Astrocyte (in vitro differentiated cells and primary cell): ENCODE data around the gene SUFU. TPM values are rescaled to one million over a fixed set of nuclear protein-coding genes. Genes with fewer than 3 reads are reported as not detected.

Experiments
- DNase-seq: peaks from one replicate; pipeline ENCODE4 v3.0.0-alpha.2; 2010; ENCODE audit warnings: low read depth
- FAIRE-seq: peaks from 2 replicates; lab custom pipeline; 2011; peaks lifted over from hg19 to GRCh38; lab: Jason Lieb, UNC
- H2AFZ ChIP-seq: 2 replicates; pipeline ENCODE4 v1.6.0; 2012; ENCODE audit warnings: low read depth, low read length, inconsistent platforms
- H3K27ac ChIP-seq: 2 replicates; pipeline ENCODE4 v1.5.1; 2011; ENCODE audit warnings: low read depth, low read length, inconsistent platforms
- H3K27me3 ChIP-seq: 2 replicates; pipeline ENCODE4 v1.6.0; 2011; ENCODE audit warnings: low read length, inconsistent platforms; ENCODE audit not compliant: insufficient read depth
- H3K36me3 ChIP-seq: 2 replicates; pipeline ENCODE4 v1.5.1; 2011; ENCODE audit warnings: low read length, inconsistent platforms; ENCODE audit not compliant: insufficient read depth
- H3K4me1 ChIP-seq: 2 replicates; pipeline ENCODE4 v1.5.1; 2011; ENCODE audit warnings: low read length, inconsistent platforms; ENCODE audit not compliant: insufficient read depth
- H3K4me2 ChIP-seq: 2 replicates; pipeline ENCODE4 v1.6.0; 2012; ENCODE audit warnings: low read length, inconsistent platforms
- H3K4me3 ChIP-seq: 2 replicates; pipeline ENCODE4 v1.5.1; 2011; ENCODE audit warnings: low read depth, mild to moderate bottlenecking, low read length, inconsistent platforms; ENCODE audit not compliant: insufficient read depth
- H3K79me2 ChIP-seq: 2 replicates; pipeline ENCODE4 v1.6.0; 2012; ENCODE audit warnings: mild to moderate bottlenecking, low read length, inconsistent platforms; ENCODE audit not compliant: insufficient read depth
- H3K9ac ChIP-seq: 2 replicates; pipeline ENCODE4 v1.6.0; 2012; ENCODE audit warnings: mild to moderate bottlenecking, low read length, inconsistent platforms
- H3K9me3 ChIP-seq: 2 replicates; pipeline ENCODE4 v1.5.1; 2012; ENCODE audit warnings: low read depth, mild to moderate bottlenecking, low read length, inconsistent platforms; ENCODE audit not compliant: insufficient read depth
- H4K20me1 ChIP-seq: 2 replicates; pipeline ENCODE4 v1.6.0; 2012; ENCODE audit warnings: low read length, inconsistent platforms; ENCODE audit not compliant: insufficient read depth
- H3K27ac Mint-ChIP-seq: one replicate; pipeline ENCODE4 v1.8.0; 2021; ENCODE audit warnings: mild to moderate bottlenecking, mixed read lengths; ENCODE audit not compliant: unreplicated experiment
- H3K27me3 Mint-ChIP-seq: one replicate; pipeline ENCODE4 v1.8.0; 2021; ENCODE audit warnings: low read depth, mixed read lengths; ENCODE audit not compliant: unreplicated experiment
- H3K36me3 Mint-ChIP-seq: one replicate; pipeline ENCODE4 v1.8.0; 2021; ENCODE audit warnings: low read depth, mixed read lengths; ENCODE audit not compliant: unreplicated experiment
- H3K4me1 Mint-ChIP-seq: one replicate; pipeline ENCODE4 v1.8.0; 2021; ENCODE audit warnings: low read depth, mixed read lengths; ENCODE audit not compliant: unreplicated experiment
- H3K4me3 Mint-ChIP-seq: one replicate; pipeline ENCODE4 v1.8.0; 2021; ENCODE audit warnings: mild to moderate bottlenecking, moderate library complexity, mixed read lengths; ENCODE audit not compliant: unreplicated experiment
- H3K9me3 Mint-ChIP-seq: one replicate; pipeline ENCODE4 v1.8.0; 2021; ENCODE audit warnings: mild to moderate bottlenecking, mixed read lengths; ENCODE audit not compliant: unreplicated experiment
- CTCF ChIP-seq: IDR thresholded peaks from 2 replicates; pipeline ENCODE4 v1.5.1; 2011; ENCODE audit warnings: low read depth, mild to moderate bottlenecking, inconsistent platforms, low read length, moderate library complexity; ENCODE audit not compliant: insufficient read depth
- EZH2 ChIP-seq: IDR thresholded peaks from 2 replicates; pipeline ENCODE4 v1.6.1; 2012; ENCODE audit warnings: mild to moderate bottlenecking, low read length, inconsistent platforms; ENCODE audit not compliant: insufficient read depth
- total RNA-seq: library from RNA; stranded (reverse); gene quantifications from 2 replicates; pipeline ENCODE4 v1.2.1, GENCODE V29; 2021

Gene SUFU
- total RNA-seq, 1 donor from 2014 or later, result 25.8 TPM

DNA sequence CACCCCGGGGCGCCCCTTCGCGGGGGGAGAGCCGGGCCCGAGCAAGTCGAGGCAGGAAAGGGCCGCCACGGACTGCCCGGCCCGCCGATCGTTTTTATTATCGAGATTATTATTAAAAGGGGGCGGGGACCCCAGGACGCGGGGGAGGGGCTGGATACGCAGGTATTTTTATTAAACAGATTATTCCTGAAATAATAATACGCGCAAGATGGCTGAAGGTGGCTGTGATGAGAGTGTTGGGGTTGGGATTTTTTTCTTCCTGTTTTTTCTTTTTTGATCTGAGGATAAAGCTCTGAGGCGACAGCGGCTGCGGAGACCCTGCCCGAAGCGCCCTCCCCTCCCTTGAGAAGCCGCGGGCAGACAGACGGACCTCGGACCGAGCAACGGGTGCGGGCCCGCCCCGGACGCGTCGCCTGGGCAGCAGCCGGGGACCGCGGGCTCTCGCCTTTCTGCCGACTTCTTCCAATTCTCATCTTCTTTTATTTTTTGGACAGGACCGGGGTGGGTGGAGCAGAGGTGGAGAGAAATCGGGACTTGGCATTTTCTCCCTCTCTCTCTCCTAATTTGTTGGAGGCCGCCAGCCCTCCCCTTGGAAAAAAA, 139.1 kb downstream of the SUFU start:
- Mint-ChIP-seq H3K4me1 (peaks cover 13% of the 10 kb centered on the region), H3K27ac (peak overlapping the region; percentile 73), H3K4me3 (peak overlapping the region; percentile 90), H3K36me3 (peaks cover 4% of the 10 kb centered on the region), H3K9me3 (no peaks in the 10 kb centered on the region), H3K27me3 (no peaks in the 10 kb centered on the region)
- H3K9ac ChIP-seq, result peak overlapping the region; percentile 90
- peaks cover 23% of the 10 kb centered on the region for H3K4me1 ChIP-seq
- no peaks in the 10 kb centered on the region for H3K9me3 ChIP-seq
- peaks cover 34% of the 10 kb centered on the region for H4K20me1 ChIP-seq
- H3K4me2 ChIP-seq, result peak overlapping the region; percentile 93
- peak overlapping the region; percentile 77 for H3K4me3 ChIP-seq
- peak overlapping the region; percentile 30 for H2AFZ ChIP-seq
- H3K36me3 ChIP-seq, result no peaks in the 10 kb centered on the region
- TF ChIP-seq EZH2, result no peak
- DNase-seq, result no peak
- H3K27me3 ChIP-seq, result no peaks in the 10 kb centered on the region
- H3K27ac ChIP-seq, result peak overlapping the region; percentile 93
- FAIRE-seq, result no peak
- peaks cover 39% of the 10 kb centered on the region for H3K79me2 ChIP-seq

DNA sequence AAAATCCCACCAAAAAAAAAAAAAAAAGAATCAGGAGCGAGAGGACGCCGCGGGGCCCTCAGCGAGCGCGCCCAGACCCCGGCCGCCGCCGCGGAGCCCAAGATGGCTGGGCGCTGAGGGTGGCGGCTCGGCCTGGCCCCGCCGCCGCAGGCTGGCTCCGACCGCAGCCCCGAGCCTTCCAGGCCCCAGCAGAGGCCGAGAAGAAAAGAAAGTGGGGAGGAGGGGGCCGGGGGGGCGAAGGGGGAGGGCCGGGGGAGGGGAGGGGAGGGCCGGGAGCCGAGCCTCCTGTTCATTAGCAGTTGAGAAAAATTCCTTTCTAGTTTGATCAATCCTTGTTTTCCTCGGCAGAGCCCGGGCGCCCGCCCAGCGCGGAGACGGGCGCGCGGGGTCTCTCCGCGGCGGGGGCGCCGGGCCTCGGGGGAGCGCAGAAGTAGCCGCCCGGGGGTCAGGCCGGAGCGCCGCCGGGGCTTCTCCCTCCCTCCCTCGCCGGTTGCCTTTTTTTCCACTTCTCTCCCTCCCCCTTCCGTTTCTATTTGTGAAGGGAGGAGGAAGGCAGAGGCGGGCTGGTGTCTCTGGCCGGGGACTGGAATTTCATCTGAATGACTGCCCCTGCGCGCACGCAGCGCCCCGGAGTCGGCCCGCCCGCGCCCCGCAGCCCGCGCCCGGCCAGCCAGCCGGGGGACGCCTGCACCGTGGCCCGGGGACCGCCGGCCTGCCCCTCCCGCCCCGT, 139.7 kb downstream of the SUFU start:
- Mint-ChIP-seq H3K9me3 (no peaks in the 10 kb centered on the region), H3K4me1 (peaks cover 18% of the 10 kb centered on the region), H3K27me3 (no peaks in the 10 kb centered on the region), H3K36me3 (peaks cover 4% of the 10 kb centered on the region), H3K27ac (peak overlapping the region; percentile 73), H3K4me3 (peak overlapping the region; percentile 90)
- Histone ChIP-seq H3K9ac (peak overlapping the region; percentile 90), H3K4me2 (peak overlapping the region; percentile 93), H3K79me2 (peaks cover 46% of the 10 kb centered on the region), H3K27me3 (no peaks in the 10 kb centered on the region), H4K20me1 (peaks cover 41% of the 10 kb centered on the region), H3K27ac (peak overlapping the region; percentile 93), H3K36me3 (no peaks in the 10 kb centered on the region), H2AFZ (no peak overlapping the region), H3K4me3 (peak overlapping the region; percentile 86), H3K4me1 (peaks cover 30% of the 10 kb centered on the region), H3K9me3 (no peaks in the 10 kb centered on the region)
- TF ChIP-seq CTCF (no peak), EZH2 (no peak)
- peak; percentile 59 for DNase-seq
- no peak for FAIRE-seq

GRCh38 chr10:102644066-102644645, 140.4 kb downstream of the SUFU start, which contains the start of gene TRIM8:
Gene TRIM8, plus strand, starts transcription at chr10:102644479. Its CDS starts 139 bp downstream, at chr10:102644618.
- Histone ChIP-seq H2AFZ (peak within 1 kb of the TSS; percentile 19), H3K27ac (peak within 1 kb of the TSS; percentile 93), H3K4me3 (peak within 1 kb of the TSS; percentile 86), H4K20me1 (peaks cover 48% of the 10 kb centered on the region), H3K4me2 (peak within 1 kb of the TSS; percentile 93), H3K9me3 (no peaks in the 10 kb centered on the region), H3K36me3 (no peaks in the 10 kb centered on the region), H3K9ac (peak within 1 kb of the TSS; percentile 90), H3K27me3 (no peaks in the 10 kb centered on the region), H3K4me1 (peaks cover 36% of the 10 kb centered on the region), H3K79me2 (peaks cover 53% of the 10 kb centered on the region)
- FAIRE-seq (no peak), DNase-seq (no peak)
- Mint-ChIP-seq H3K9me3 (no peaks in the 10 kb centered on the region), H3K4me3 (peak within 1 kb of the TSS; percentile 92), H3K27ac (peak within 1 kb of the TSS; percentile 95), H3K27me3 (no peaks in the 10 kb centered on the region), H3K4me1 (peaks cover 24% of the 10 kb centered on the region), H3K36me3 (peaks cover 4% of the 10 kb centered on the region)
- TF ChIP-seq CTCF (no peak), EZH2 (no peak)
